ENCODE data around the gene MORF4L1. TPM values are rescaled to one million over a fixed set of nuclear protein-coding genes. Genes with fewer than 3 reads are reported as not detected.

MORF4L1 gene
- total RNA-seq, 1 experiment from 2014 or later: 216 TPM

- CTCF ChIA-PET: interaction anchor here (0.7 kb wide), 1 partner anchor 99 kb away, joined by 3 read pairs; no protein-coding TSS in a partner anchor
Measured at GRCh38 chr15:78880813-78881212, 8.1 kb downstream of the MORF4L1 start.

DNA sequence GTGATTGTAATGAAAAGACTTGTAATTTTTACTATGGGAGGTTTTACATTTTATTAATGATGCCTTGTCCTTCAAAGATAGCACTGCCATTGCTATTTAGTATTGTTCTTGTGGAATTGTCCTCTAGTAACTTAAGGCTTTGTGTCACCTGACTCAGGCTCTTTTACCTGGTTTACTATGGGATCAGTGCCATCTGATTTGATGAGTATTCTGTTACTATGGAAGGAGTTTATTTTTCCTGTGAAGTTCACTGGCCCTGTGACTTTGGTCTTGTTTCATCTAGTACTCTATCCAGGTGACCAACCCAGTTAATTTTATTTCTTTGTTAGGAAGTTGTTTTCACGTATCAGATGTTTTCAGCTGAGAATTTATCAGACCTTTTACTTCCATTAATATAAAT is 9.0 kb downstream of the MORF4L1 start:
- DNase-seq: no peak
- no peaks in the 10 kb centered on the region for H3K27me3 ChIP-seq (ENCODE audit: low read length)
- H3K27ac ChIP-seq (ENCODE audit: low read length): no peak overlapping the region
- ChIA-PET POLR2A (ENCODE audit: unreplicated experiment) (no interaction called here), CTCF (no interaction called here)
- H3K4me1 ChIP-seq (ENCODE audit: insufficient read depth, low read length): peaks cover 32% of the 10 kb centered on the region
- H3K79me2 ChIP-seq (ENCODE audit: low read length): peaks cover 97% of the 10 kb centered on the region
- H4K20me1 ChIP-seq (ENCODE audit: low read length): peaks cover 92% of the 10 kb centered on the region
- H3K4me3 ChIP-seq (ENCODE audit: low read length): no peak overlapping the region
- TF ChIP-seq, protein P1, sequence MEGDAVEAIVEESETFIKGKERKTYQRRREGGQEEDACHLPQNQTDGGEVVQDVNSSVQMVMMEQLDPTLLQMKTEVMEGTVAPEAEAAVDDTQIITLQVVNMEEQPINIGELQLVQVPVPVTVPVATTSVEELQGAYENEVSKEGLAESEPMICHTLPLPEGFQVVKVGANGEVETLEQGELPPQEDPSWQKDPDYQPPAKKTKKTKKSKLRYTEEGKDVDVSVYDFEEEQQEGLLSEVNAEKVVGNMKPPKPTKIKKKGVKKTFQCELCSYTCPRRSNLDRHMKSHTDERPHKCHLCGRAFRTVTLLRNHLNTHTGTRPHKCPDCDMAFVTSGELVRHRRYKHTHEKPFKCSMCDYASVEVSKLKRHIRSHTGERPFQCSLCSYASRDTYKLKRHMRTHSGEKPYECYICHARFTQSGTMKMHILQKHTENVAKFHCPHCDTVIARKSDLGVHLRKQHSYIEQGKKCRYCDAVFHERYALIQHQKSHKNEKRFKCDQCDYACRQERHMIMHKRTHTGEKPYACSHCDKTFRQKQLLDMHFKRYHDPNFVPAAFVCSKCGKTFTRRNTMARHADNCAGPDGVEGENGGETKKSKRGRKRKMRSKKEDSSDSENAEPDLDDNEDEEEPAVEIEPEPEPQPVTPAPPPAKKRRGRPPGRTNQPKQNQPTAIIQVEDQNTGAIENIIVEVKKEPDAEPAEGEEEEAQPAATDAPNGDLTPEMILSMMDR (conservative IDR thresholded peaks at IDR 0.05; ENCODE audit: low read depth, low read length): no peak
- TF ChIP-seq EZH2 (IDR thresholded peaks at IDR 0.05; ENCODE audit: low read length, unreplicated experiment) (no peak), EZH2phosphoT487 (IDR thresholded peaks at IDR 0.05; ENCODE audit: borderline replicate concordance, low read length) (no peak)
- intact Hi-C loops (cut with micrococcal nuclease): no loop called here
- H3K9ac ChIP-seq (ENCODE audit: low read length): no peak overlapping the region
- BruUV-seq (replicated peaks): no TSS peak
- peaks cover 5% of the 10 kb centered on the region for H3F3A ChIP-seq (ENCODE audit: low read length, unreplicated experiment)
- H3K9me3 ChIP-seq (ENCODE audit: low read length): no peaks in the 10 kb centered on the region
- ATAC-seq: no peak
- peaks cover 56% of the 10 kb centered on the region for H3K36me3 ChIP-seq (ENCODE audit: low read depth, low read length)
- no peaks in the 10 kb centered on the region for H3K9me2 ChIP-seq (replicated peaks; ENCODE audit: low read length)
- H3K4me2 ChIP-seq (ENCODE audit: low read length): no peak overlapping the region
- H2AFZ ChIP-seq (ENCODE audit: low read length): no peak overlapping the region

More at GRCh38 chr15:78880813-78881212, 8.1 kb downstream of the MORF4L1 start:
- Histone ChIP-seq H3K9me3 (ENCODE audit: low read length) (no peaks in the 10 kb centered on the region), H3K4me1 (ENCODE audit: insufficient read depth, low read length) (peaks cover 38% of the 10 kb centered on the region), H3K27me3 (ENCODE audit: low read length) (no peaks in the 10 kb centered on the region), H3K79me2 (ENCODE audit: low read length) (peaks cover 100% of the 10 kb centered on the region), H3K9ac (ENCODE audit: low read length) (no peak overlapping the region), H3K27ac (ENCODE audit: low read length) (no peak overlapping the region), H3F3A (ENCODE audit: low read length, unreplicated experiment) (peaks cover 1% of the 10 kb centered on the region), H3K4me3 (ENCODE audit: low read length) (no peak overlapping the region), H3K4me2 (ENCODE audit: low read length) (no peak overlapping the region), H2AFZ (ENCODE audit: low read length) (no peak overlapping the region), H3K36me3 (ENCODE audit: low read depth, low read length) (peaks cover 49% of the 10 kb centered on the region), H3K9me2 (replicated peaks; ENCODE audit: low read length) (no peaks in the 10 kb centered on the region), H4K20me1 (ENCODE audit: low read length) (peaks cover 95% of the 10 kb centered on the region)
- ATAC-seq: no peak
- POLR2A ChIA-PET (ENCODE audit: unreplicated experiment): no interaction called here
- DNase-seq: no peak
- TF ChIP-seq EZH2phosphoT487 (IDR thresholded peaks at IDR 0.05; ENCODE audit: borderline replicate concordance, low read length) (no peak), EZH2 (IDR thresholded peaks at IDR 0.05; ENCODE audit: low read length, unreplicated experiment) (no peak)
- TF ChIP-seq, protein P1 (conservative IDR thresholded peaks at IDR 0.05; ENCODE audit: low read depth, low read length): no peak
- no TSS peak for BruUV-seq (replicated peaks)
- intact Hi-C loops (cut with micrococcal nuclease): no loop called here

DNA sequence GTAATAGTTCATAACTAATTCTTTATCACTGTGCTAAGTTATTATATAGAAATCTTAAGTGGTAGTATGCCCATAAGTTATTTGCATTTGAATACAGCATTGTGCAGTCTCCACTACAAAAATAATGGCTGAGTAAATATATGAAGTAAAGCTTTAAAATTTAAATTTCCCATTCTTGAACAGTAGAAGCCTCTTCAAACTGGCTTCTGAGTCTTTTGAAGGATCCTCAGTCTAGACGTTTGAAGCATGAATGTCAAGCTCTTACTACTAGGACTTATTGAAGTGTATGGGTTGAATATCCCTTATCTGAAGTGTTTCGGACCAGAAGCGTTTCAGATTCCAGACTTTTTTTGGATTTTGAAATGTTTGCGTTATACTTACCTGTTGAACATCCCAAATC is 16.3 kb downstream of the MORF4L1 start:
- peaks cover 40% of the 10 kb centered on the region for H4K20me1 ChIP-seq (ENCODE audit: low read length)
- peaks cover 88% of the 10 kb centered on the region for H3K36me3 ChIP-seq (ENCODE audit: low read depth, low read length)
- TF ChIP-seq EZH2phosphoT487 (IDR thresholded peaks at IDR 0.05; ENCODE audit: borderline replicate concordance, low read length): no peak
- no peak for TF ChIP-seq EZH2 (IDR thresholded peaks at IDR 0.05; ENCODE audit: low read length, unreplicated experiment)
- TF ChIP-seq, protein P1 (conservative IDR thresholded peaks at IDR 0.05; ENCODE audit: low read depth, low read length): no peak
- intact Hi-C loops (cut with micrococcal nuclease): no loop called here
- no peak overlapping the region for H3K4me3 ChIP-seq (ENCODE audit: low read length)
- peaks cover 5% of the 10 kb centered on the region for H3F3A ChIP-seq (ENCODE audit: low read length, unreplicated experiment)
- no peaks in the 10 kb centered on the region for H3K27me3 ChIP-seq (ENCODE audit: low read length)
- ATAC-seq: no peak
- no peaks in the 10 kb centered on the region for H3K4me1 ChIP-seq (ENCODE audit: insufficient read depth, low read length)
- no peak overlapping the region for H3K27ac ChIP-seq (ENCODE audit: low read length)
- H3K9ac ChIP-seq (ENCODE audit: low read length): no peak overlapping the region
- no peaks in the 10 kb centered on the region for H3K9me3 ChIP-seq (ENCODE audit: low read length)
- POLR2A ChIA-PET (ENCODE audit: unreplicated experiment): no interaction called here
- BruUV-seq (replicated peaks): no TSS peak
- H3K9me2 ChIP-seq (replicated peaks; ENCODE audit: low read length): no peaks in the 10 kb centered on the region
- no peak overlapping the region for H3K4me2 ChIP-seq (ENCODE audit: low read length)
- no peak overlapping the region for H2AFZ ChIP-seq (ENCODE audit: low read length)
- CTCF ChIA-PET: no interaction called here
- peaks cover 51% of the 10 kb centered on the region for H3K79me2 ChIP-seq (ENCODE audit: low read length)
- DNase-seq: no peak
